Transverse colon (tissue), 4 donors: ENCODE measurements around the gene GBP1.
"Not testable (repeated sequence)": the region's sequence is repeated elsewhere in the genome, so short reads cannot be mapped to it uniquely, and the experiment has no call there.

ENCODE experiments used
- CTCF ChIP-seq, 5 experiments: fragments of 200-600 bp in 3 of 5; fragments of 450-650 bp in 2 of 5; sonication (generic) in 3 of 5; IDR thresholded peaks; 1 replicate in 2 of 5; 2 replicates in 3 of 5; pipeline ENCODE4 v1.5.1; 2016 to 2017; ENCODE audit warnings: antibody characterized with exemption in 5 of 5, inconsistent platforms in 3 of 5, mild to moderate bottlenecking in 2 of 5, moderate library complexity in 1 of 5
- POLR2A ChIP-seq: fragments of 450-650 bp; IDR thresholded peaks from one replicate; pipeline ENCODE4 v1.6.1; 2016; ENCODE audit warnings: antibody characterized with exemption, mild to moderate bottlenecking, moderate library complexity
- POLR2AphosphoS5 ChIP-seq, 3 donors: sonication (generic); formaldehyde crosslinking; IDR thresholded peaks; one replicate each; pipeline ENCODE4 v1.6.1; 2016; ENCODE audit warnings: antibody characterized with exemption in 3 of 3

DNA sequence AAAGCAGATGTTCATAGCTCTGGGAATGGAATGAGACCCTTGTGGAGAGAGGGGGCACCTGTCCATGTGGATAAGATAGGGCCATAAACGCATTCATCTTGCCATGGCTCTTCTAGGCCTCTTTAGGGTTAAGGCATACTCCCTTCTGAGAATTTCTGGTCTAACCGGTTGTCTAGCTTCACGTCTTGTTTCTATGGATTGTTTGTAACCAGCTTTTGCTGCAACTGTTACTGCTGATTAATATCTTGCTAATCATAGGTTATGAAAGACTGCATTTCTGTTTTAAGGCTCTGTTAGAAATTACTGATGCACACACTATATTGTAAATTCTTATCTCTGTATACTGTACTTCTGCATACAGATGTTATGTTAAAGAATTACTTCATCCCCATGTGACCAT is 46.7 kb downstream of the GBP1 start:
- TF ChIP-seq CTCF (IDR thresholded peaks at IDR 0.05); POLR2AphosphoS5 (IDR thresholded peaks at IDR 0.05); POLR2A: not testable (repeated sequence)
